Activated T-helper 17 cell treated with anti-CD3 and anti-CD28 coated beads, Interleukin-2, amount 50 U/mL, for 72 hours (primary cell): ENCODE data around the gene ACACB. TPM values are rescaled to one million over a fixed set of nuclear protein-coding genes. Genes with fewer than 3 reads are reported as not detected.

Experiments
- ATAC-seq: fragments of 150-1000 bp; cut with Tn5 transposase; replicated peaks from 2 replicates; pipeline ENCODE4 v1.10.0; 2021; ENCODE audit warnings: mild to moderate bottlenecking, moderate library complexity
- H3K27ac Mint-ChIP-seq: one replicate; pipeline ENCODE4 v1.8.0; 2022; ENCODE audit warnings: mixed read lengths
- H3K27me3 Mint-ChIP-seq: one replicate; pipeline ENCODE4 v1.8.0; 2022; ENCODE audit warnings: mixed read lengths
- H3K36me3 Mint-ChIP-seq: one replicate; pipeline ENCODE4 v1.8.0; 2022; ENCODE audit warnings: low read depth, mild to moderate bottlenecking, mixed read lengths
- H3K4me1 Mint-ChIP-seq: one replicate; pipeline ENCODE4 v1.8.0; 2022; ENCODE audit warnings: mixed read lengths
- H3K4me3 Mint-ChIP-seq: one replicate; pipeline ENCODE4 v1.8.0; 2022; ENCODE audit warnings: mild to moderate bottlenecking, mixed read lengths
- H3K9me3 Mint-ChIP-seq: one replicate; pipeline ENCODE4 v1.8.0; 2022; ENCODE audit warnings: mixed read lengths
- total RNA-seq, 2 donors: library from RNA; stranded (reverse); gene quantifications; one replicate each; pipeline ENCODE4 v1.2.3, GENCODE V29; 2022

ACACB gene
- total RNA-seq, 2 donors from 2014 or later: 7.4 to 17.3 TPM

GRCh38 chr12:109294286-109294796 lies 178.0 kb downstream of the ACACB start:
- no peak for ATAC-seq
- Mint-ChIP-seq H3K9me3 (no peaks in the 10 kb centered on the region), H3K27ac (no peak overlapping the region), H3K4me1 (no peaks in the 10 kb centered on the region), H3K27me3 (peaks cover 27% of the 10 kb centered on the region), H3K4me3 (no peak overlapping the region), H3K36me3 (no peaks in the 10 kb centered on the region)

GRCh38 chr12:109295764-109296425 lies 179.5 kb downstream of the ACACB start:
- Mint-ChIP-seq H3K4me3 (no peak overlapping the region), H3K27me3 (peaks cover 23% of the 10 kb centered on the region), H3K27ac (no peak overlapping the region), H3K36me3 (no peaks in the 10 kb centered on the region), H3K4me1 (no peaks in the 10 kb centered on the region), H3K9me3 (no peaks in the 10 kb centered on the region)
- ATAC-seq: no peak

- Mint-ChIP-seq H3K4me3 (no peak overlapping the region), H3K27ac (no peak overlapping the region), H3K9me3 (no peaks in the 10 kb centered on the region), H3K4me1 (no peaks in the 10 kb centered on the region), H3K36me3 (no peaks in the 10 kb centered on the region), H3K27me3 (peaks cover 22% of the 10 kb centered on the region)
- no peak for ATAC-seq
Measured at GRCh38 chr12:109296431-109296830, 180.0 kb downstream of the ACACB start.

GRCh38 chr12:109299849-109300248 lies 183.5 kb downstream of the ACACB start:
- Mint-ChIP-seq H3K4me1 (no peaks in the 10 kb centered on the region), H3K4me3 (no peak overlapping the region), H3K27ac (no peak overlapping the region), H3K27me3 (peaks cover 26% of the 10 kb centered on the region), H3K9me3 (no peaks in the 10 kb centered on the region), H3K36me3 (no peaks in the 10 kb centered on the region)
- ATAC-seq: no peak

- no peaks in the 10 kb centered on the region for H3K36me3 Mint-ChIP-seq
- H3K4me3 Mint-ChIP-seq: no peak overlapping the region
- no peak for ATAC-seq
- H3K27ac Mint-ChIP-seq: no peak overlapping the region
- no peaks in the 10 kb centered on the region for H3K9me3 Mint-ChIP-seq
- H3K27me3 Mint-ChIP-seq: peaks cover 21% of the 10 kb centered on the region
- H3K4me1 Mint-ChIP-seq: no peaks in the 10 kb centered on the region
Measured at GRCh38 chr12:109301643-109302168, 185.3 kb downstream of the ACACB start.

GRCh38 chr12:109302358-109302757 lies 186.0 kb downstream of the ACACB start:
- Mint-ChIP-seq H3K4me3 (no peak overlapping the region), H3K9me3 (no peaks in the 10 kb centered on the region), H3K4me1 (no peaks in the 10 kb centered on the region), H3K36me3 (no peaks in the 10 kb centered on the region), H3K27me3 (peaks cover 24% of the 10 kb centered on the region), H3K27ac (no peak overlapping the region)
- ATAC-seq: no peak

GRCh38 chr12:109302770-109303169 lies 186.4 kb downstream of the ACACB start:
- Mint-ChIP-seq H3K27me3 (peaks cover 28% of the 10 kb centered on the region), H3K4me3 (no peak overlapping the region), H3K27ac (no peak overlapping the region), H3K4me1 (no peaks in the 10 kb centered on the region), H3K36me3 (no peaks in the 10 kb centered on the region), H3K9me3 (no peaks in the 10 kb centered on the region)
- ATAC-seq: no peak

- Mint-ChIP-seq H3K9me3 (no peaks in the 10 kb centered on the region), H3K36me3 (no peaks in the 10 kb centered on the region)
- ATAC-seq: no peak
Measured at GRCh38 chr12:109304485-109304884, 188.1 kb downstream of the ACACB start.

GRCh38 chr12:109305547-109305946 lies 189.2 kb downstream of the ACACB start:
- no peak overlapping the region for H3K4me3 Mint-ChIP-seq
- no peaks in the 10 kb centered on the region for H3K9me3 Mint-ChIP-seq
- peaks cover 3% of the 10 kb centered on the region for H3K36me3 Mint-ChIP-seq
- H3K4me1 Mint-ChIP-seq: peaks cover 2% of the 10 kb centered on the region
- no peak overlapping the region for H3K27ac Mint-ChIP-seq
- H3K27me3 Mint-ChIP-seq: peaks cover 42% of the 10 kb centered on the region
- ATAC-seq: no peak

More at GRCh38 chr12:109304485-109304884, 188.1 kb downstream of the ACACB start:
- no peaks in the 10 kb centered on the region for H3K4me1 Mint-ChIP-seq
- H3K27ac Mint-ChIP-seq: no peak overlapping the region
- H3K4me3 Mint-ChIP-seq: no peak overlapping the region
- H3K27me3 Mint-ChIP-seq: peaks cover 38% of the 10 kb centered on the region

GRCh38 chr12:109307051-109307450 lies 190.7 kb downstream of the ACACB start:
- Mint-ChIP-seq H3K9me3 (no peaks in the 10 kb centered on the region), H3K27ac (no peak overlapping the region), H3K36me3 (peaks cover 6% of the 10 kb centered on the region), H3K4me1 (peaks cover 6% of the 10 kb centered on the region), H3K27me3 (peaks cover 47% of the 10 kb centered on the region), H3K4me3 (no peak overlapping the region)
- ATAC-seq: no peak

GRCh38 chr12:109308534-109309380 lies 192.4 kb downstream of the ACACB start, which contains the start of gene FOXN4:
TSS of gene FOXN4 (minus strand) at chr12:109309284. CDS start at chr12:109308321, 963 bp downstream.
- H3K4me1 Mint-ChIP-seq: peaks cover 6% of the 10 kb centered on the region
- no peaks in the 10 kb centered on the region for H3K9me3 Mint-ChIP-seq
- H3K36me3 Mint-ChIP-seq: peaks cover 6% of the 10 kb centered on the region
- H3K27me3 Mint-ChIP-seq: peaks cover 42% of the 10 kb centered on the region
- no peak for ATAC-seq
- peak within 1 kb of the TSS; percentile 79 for H3K4me3 Mint-ChIP-seq
- H3K27ac Mint-ChIP-seq: no peak within 1 kb of the TSS

GRCh38 chr12:109309381-109310246 lies 193.2 kb downstream of the ACACB start:
- Mint-ChIP-seq H3K4me1 (peaks cover 6% of the 10 kb centered on the region), H3K27ac (no peak overlapping the region), H3K36me3 (peaks cover 6% of the 10 kb centered on the region), H3K27me3 (peaks cover 47% of the 10 kb centered on the region), H3K9me3 (no peaks in the 10 kb centered on the region), H3K4me3 (peak overlapping the region; percentile 79)
- ATAC-seq: peak; percentile 14

GRCh38 chr12:109310247-109311125 lies 194.1 kb downstream of the ACACB start:
- H3K4me3 Mint-ChIP-seq: peak overlapping the region; percentile 79

More at GRCh38 chr12:109310247-109311125, 194.1 kb downstream of the ACACB start:
- no peak for ATAC-seq
- no peak overlapping the region for H3K27ac Mint-ChIP-seq
- peaks cover 6% of the 10 kb centered on the region for H3K4me1 Mint-ChIP-seq
- no peaks in the 10 kb centered on the region for H3K9me3 Mint-ChIP-seq
- H3K27me3 Mint-ChIP-seq: peaks cover 49% of the 10 kb centered on the region
- peaks cover 6% of the 10 kb centered on the region for H3K36me3 Mint-ChIP-seq
